Esophagus muscularis mucosa (tissue), 4 donors: ENCODE measurements around the gene ABTB2. TPM values are rescaled to one million over a fixed set of nuclear protein-coding genes. Genes with fewer than 3 reads are reported as not detected.
"Not testable (repeated sequence)": the region's sequence is repeated elsewhere in the genome, so short reads cannot be mapped to it uniquely, and the experiment has no call there.

ENCODE experiments used
- DNase-seq: peaks from one replicate; pipeline ENCODE4 v3.0.0-alpha.2; 2017; ENCODE audit errors: extremely low spot score
- H3K27ac ChIP-seq, 4 donors: fragments of 200-600 bp; sonication (generic); replicated peaks in 1 of 4; 1 replicate in 3 of 4; 2 replicates in 1 of 4; pipeline ENCODE4 v1.5.1; 2016 to 2019; ENCODE audit warnings: mild to moderate bottlenecking in 1 of 4
- H3K27me3 ChIP-seq, 4 donors: fragments of 200-600 bp; sonication (generic); one replicate each; pipeline versions ENCODE4 v1.5.1 to v1.6.0; 2016 to 2019
- H3K36me3 ChIP-seq, 4 donors: fragments of 200-600 bp; sonication (generic); one replicate each; pipeline ENCODE4 v1.5.1; 2016 to 2019
- H3K4me1 ChIP-seq, 4 donors: fragments of 200-600 bp; sonication (generic); one replicate each; pipeline ENCODE4 v1.5.1; 2016 to 2019
- H3K4me3 ChIP-seq, 4 donors: fragments of 200-600 bp; sonication (generic); 1 replicate in 2 of 4; 2 replicates in 2 of 4; pipeline ENCODE4 v1.5.1; 2016 to 2019; ENCODE audit warnings: mild to moderate bottlenecking in 4 of 4, moderate library complexity in 1 of 4
- H3K9me3 ChIP-seq, 4 donors: fragments of 200-600 bp; sonication (generic); 1 replicate in 3 of 4; 2 replicates in 1 of 4; pipeline ENCODE4 v1.5.1; 2016 to 2019
- EP300 ChIP-seq: sonication (generic); formaldehyde crosslinking; IDR thresholded peaks from one replicate; pipeline ENCODE4 v1.6.1; 2017; ENCODE audit warnings: antibody characterized with exemption
- POLR2A ChIP-seq: fragments of 450-650 bp; IDR thresholded peaks from one replicate; pipeline ENCODE4 v1.6.1; 2017; ENCODE audit warnings: antibody characterized with exemption, moderate library complexity, mild to moderate bottlenecking, low read depth
- POLR2AphosphoS5 ChIP-seq, 2 donors: sonication (generic); formaldehyde crosslinking; IDR thresholded peaks; one replicate each; pipeline ENCODE4 v1.6.1; 2017; ENCODE audit warnings: antibody characterized with exemption in 2 of 2
- WGBS: methylation state at CpG from one replicate; pipeline ENCODE4 v1.1.5; 2018; 5-methylcytosine and 5-hydroxymethylcytosine counted together
- intact Hi-C: fragments of 100-400 bp; cut with DNase I; formaldehyde crosslinking; loops from one replicate; pipeline ENCODE4 v1.15.1; 2023
- total RNA-seq, 4 donors: library from RNA; depleted of rRNA; stranded (reverse); fragments of >200 nt; gene quantifications; one replicate each; pipeline versions ENCODE4 v1.1.0 to v1.2.1, GENCODE V29; 2016
- TF ChIP-seq, protein P1 (sequence below), 3 experiments: fragments of 200-600 bp in 2 of 3; fragments of 450-650 bp in 1 of 3; sonication (generic) in 2 of 3; IDR thresholded peaks; one replicate each; pipeline ENCODE4 v1.5.1; 2017 to 2019; ENCODE audit warnings: antibody characterized with exemption in 3 of 3, mild to moderate bottlenecking in 2 of 3, moderate library complexity in 1 of 3

ABTB2 gene
- total RNA-seq, 4 donors from 2014 or later: 5.0 to 8.0 (median 7.2) TPM

DNA sequence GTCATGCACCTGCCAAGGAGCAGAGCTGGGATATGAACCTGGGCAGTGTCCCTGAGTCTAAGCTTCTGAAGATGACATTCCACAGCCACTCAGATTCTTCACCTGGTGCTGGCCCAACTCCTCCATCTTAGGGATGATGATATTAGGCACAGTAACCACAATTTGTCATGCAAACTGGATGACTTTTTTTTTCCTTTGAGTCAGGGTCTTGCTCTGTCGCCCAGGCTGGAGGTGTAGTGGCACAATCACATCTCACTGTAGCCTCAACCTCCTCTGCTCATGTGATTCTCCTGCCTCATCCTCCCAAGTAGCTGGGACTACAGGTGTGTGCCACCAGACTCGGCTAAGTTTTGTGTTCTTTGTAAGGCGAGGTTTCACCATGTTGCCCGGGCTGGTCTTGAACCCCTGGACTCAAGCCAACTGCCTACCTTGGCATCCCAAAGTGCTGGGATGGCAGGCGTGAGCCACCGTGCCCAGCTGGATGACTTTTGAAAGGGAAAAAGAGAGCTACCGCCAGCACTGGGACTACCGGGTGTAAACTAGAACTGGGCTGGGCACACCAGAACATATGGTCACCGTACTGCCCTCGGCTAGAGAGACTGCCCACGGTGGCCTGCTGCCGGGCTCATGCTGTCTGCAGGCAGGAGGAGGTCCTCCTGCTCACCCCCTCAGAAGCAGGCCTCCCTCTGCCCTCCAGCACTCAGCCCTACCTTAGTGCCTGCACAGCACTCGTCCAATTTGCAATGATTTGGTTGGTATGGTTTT lies 174.7 kb downstream of the ABTB2 start:
- no peaks in the 10 kb centered on the region for H3K9me3 ChIP-seq
- WGBS: 94% methylated on average over 13 of the region's 13 CpGs
- no peak for DNase-seq
- no peak overlapping the region for H3K27ac ChIP-seq
- no peak overlapping the region for H3K4me3 ChIP-seq
- no peaks in the 10 kb centered on the region for H3K27me3 ChIP-seq
- intact Hi-C loops: no loop called here
- no peaks in the 10 kb centered on the region for H3K36me3 ChIP-seq
- peaks cover 0 to 8% (median 6%) of the 10 kb centered on the region in 4 donors for H3K4me1 ChIP-seq
- TF ChIP-seq EP300 (no peak), POLR2AphosphoS5 (IDR thresholded peaks at IDR 0.05) (no peak), POLR2A (no peak)
- TF ChIP-seq, protein P1, sequence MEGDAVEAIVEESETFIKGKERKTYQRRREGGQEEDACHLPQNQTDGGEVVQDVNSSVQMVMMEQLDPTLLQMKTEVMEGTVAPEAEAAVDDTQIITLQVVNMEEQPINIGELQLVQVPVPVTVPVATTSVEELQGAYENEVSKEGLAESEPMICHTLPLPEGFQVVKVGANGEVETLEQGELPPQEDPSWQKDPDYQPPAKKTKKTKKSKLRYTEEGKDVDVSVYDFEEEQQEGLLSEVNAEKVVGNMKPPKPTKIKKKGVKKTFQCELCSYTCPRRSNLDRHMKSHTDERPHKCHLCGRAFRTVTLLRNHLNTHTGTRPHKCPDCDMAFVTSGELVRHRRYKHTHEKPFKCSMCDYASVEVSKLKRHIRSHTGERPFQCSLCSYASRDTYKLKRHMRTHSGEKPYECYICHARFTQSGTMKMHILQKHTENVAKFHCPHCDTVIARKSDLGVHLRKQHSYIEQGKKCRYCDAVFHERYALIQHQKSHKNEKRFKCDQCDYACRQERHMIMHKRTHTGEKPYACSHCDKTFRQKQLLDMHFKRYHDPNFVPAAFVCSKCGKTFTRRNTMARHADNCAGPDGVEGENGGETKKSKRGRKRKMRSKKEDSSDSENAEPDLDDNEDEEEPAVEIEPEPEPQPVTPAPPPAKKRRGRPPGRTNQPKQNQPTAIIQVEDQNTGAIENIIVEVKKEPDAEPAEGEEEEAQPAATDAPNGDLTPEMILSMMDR (IDR thresholded peaks at IDR 0.05): no peak

- WGBS: 100% methylated on average over 2 of the region's 2 CpGs
- peaks cover 0 to 8% (median 6%) of the 10 kb centered on the region in 4 donors for H3K4me1 ChIP-seq
- TF ChIP-seq, protein P1 (IDR thresholded peaks at IDR 0.05): no peak
- TF ChIP-seq POLR2AphosphoS5 (IDR thresholded peaks at IDR 0.05): no peak
- no peak overlapping the region for H3K27ac ChIP-seq
- DNase-seq: no peak
- intact Hi-C loops: no loop called here
- no peak overlapping the region for H3K4me3 ChIP-seq
- no peaks in the 10 kb centered on the region for H3K36me3 ChIP-seq
- H3K9me3 ChIP-seq: no peaks in the 10 kb centered on the region
- no peaks in the 10 kb centered on the region for H3K27me3 ChIP-seq
Observed at GRCh38 chr11:34182425-34182824, 175.4 kb downstream of the ABTB2 start.

GRCh38 chr11:34181856-34182405 lies 175.9 kb downstream of the ABTB2 start:
- no peak for DNase-seq
- intact Hi-C loops: no loop called here
- Histone ChIP-seq H3K27me3 (no peaks in the 10 kb centered on the region), H3K9me3 (no peaks in the 10 kb centered on the region), H3K4me1 (peaks cover 0 to 8% (median 6%) of the 10 kb centered on the region in 4 donors), H3K4me3 (no peak overlapping the region), H3K27ac (no peak overlapping the region), H3K36me3 (no peaks in the 10 kb centered on the region)
- TF ChIP-seq POLR2A (no peak), POLR2AphosphoS5 (IDR thresholded peaks at IDR 0.05) (no peak), EP300 (no peak)
- TF ChIP-seq, protein P1 (IDR thresholded peaks at IDR 0.05): no peak
- 93% methylated on average over 7 of the region's 8 CpGs for WGBS

GRCh38 chr11:34181251-34181650 lies 176.6 kb downstream of the ABTB2 start:
- 88% methylated on average over 3 of the region's 5 CpGs for WGBS
- peaks cover 0 to 4% (median 2%) of the 10 kb centered on the region in 4 donors for H3K4me1 ChIP-seq
- no peaks in the 10 kb centered on the region for H3K36me3 ChIP-seq
- no peaks in the 10 kb centered on the region for H3K27me3 ChIP-seq
- no peak overlapping the region for H3K27ac ChIP-seq
- no peak for DNase-seq
- no peaks in the 10 kb centered on the region for H3K9me3 ChIP-seq
- no peak overlapping the region for H3K4me3 ChIP-seq
- no peak for TF ChIP-seq POLR2AphosphoS5 (IDR thresholded peaks at IDR 0.05)
- no peak for TF ChIP-seq EP300
- intact Hi-C loops: no loop called here

- DNase-seq, H3K4me1 ChIP-seq, H3K9me3 ChIP-seq, H3K4me3 ChIP-seq, H3K27me3 ChIP-seq, H3K36me3 ChIP-seq, H3K27ac ChIP-seq, intact Hi-C loops: not testable (repeated sequence)
- 73% methylated on average over 5 of the region's 5 CpGs for WGBS
Observed at GRCh38 chr11:34180814-34181165, 177.0 kb downstream of the ABTB2 start.
